HepG2 (cell line): Measurements from ENCODE around the gene AGTPBP1. TPM values are rescaled to one million over a fixed set of nuclear protein-coding genes. Genes with fewer than 3 reads are reported as not detected.
A peak's percentile ranks its signal among the peaks of the same experiment; 100 is the strongest.

Source experiments
- ATAC-seq: fragments of 200-7000 bp; cut with Tn5 transposase; 3 replicates; pipeline ENCODE4 v1.9.1; 2020; ENCODE audit warnings: mild to moderate bottlenecking, moderate library complexity
- BruUV-seq: library from RNA; stranded (reverse); fragments of 400-500 nt; replicated peaks from 2 replicates; lab custom pipeline; 2021; lab: Mats Ljungman, UMichigan
- CTCF ChIA-PET: fragments of 300-600 bp; formaldehyde crosslinking; extraction: SDS; loops from one replicate; lab custom pipeline; 2021; ENCODE audit warnings: low total read pairs, inconsistent platforms, low intra/inter-chr PET ratio; lab: Yijun Ruan, JAX
- POLR2A ChIA-PET: fragments of 350-600 bp; sonication (Branson Sonifier 250); formaldehyde crosslinking; loops from one replicate; lab custom pipeline; 2020; ENCODE audit warnings: antibody characterized with exemption, inconsistent platforms; lab: Yijun Ruan, JAX
- DNase-seq: peaks from one replicate; pipeline ENCODE4 v3.0.0-alpha.2; 2015; ENCODE audit warnings: low spot score
- FAIRE-seq: peaks from 3 replicates; lab custom pipeline; 2011; peaks lifted over from hg19 to GRCh38; lab: Jason Lieb, UNC
- H2AFZ ChIP-seq: one replicate; pipeline ENCODE4 v1.6.1; 2011; ENCODE audit warnings: low read length, inconsistent platforms
- H3K27ac ChIP-seq: fragments of 300-600 bp; 3 replicates; pipeline ENCODE4 v1.8.0; 2011; ENCODE audit warnings: mixed run types, mild to moderate bottlenecking, mixed read lengths, low read length, inconsistent platforms; ENCODE audit not compliant: insufficient read depth; ENCODE audit errors: extremely low read length
- H3K27me3 ChIP-seq, 2 experiments: fragments of 200-600 bp in 1 of 2; 2 replicates in 1 of 2; 3 replicates in 1 of 2; pipeline versions ENCODE4 v1.6.0 to v1.8.0; 2011; ENCODE audit warnings: low read length in 2 of 2, mild to moderate bottlenecking in 2 of 2, moderate library complexity in 2 of 2, inconsistent platforms in 1 of 2; ENCODE audit not compliant: insufficient read depth in 2 of 2, control insufficient read depth in 1 of 2
- H3K36me3 ChIP-seq, 2 experiments: fragments of 200-600 bp in 1 of 2; replicated peaks in 1 of 2; 2 replicates in 1 of 2; 3 replicates in 1 of 2; pipeline versions ENCODE4 v1.5.1 to v1.8.0; 2011; ENCODE audit warnings: low read length in 2 of 2, inconsistent platforms in 1 of 2; ENCODE audit not compliant: insufficient read depth in 2 of 2, control insufficient read depth in 1 of 2
- H3K4me1 ChIP-seq: 2 replicates; pipeline ENCODE4 v1.5.1; 2012; ENCODE audit warnings: low read length, inconsistent platforms; ENCODE audit not compliant: insufficient read depth
- H3K4me2 ChIP-seq: 2 replicates; pipeline ENCODE4 v1.6.0; 2011; ENCODE audit warnings: low read depth, low read length, inconsistent platforms
- H3K4me3 ChIP-seq, 3 experiments: fragments of 200-600 bp in 1 of 3; sonication (generic), shearing (Covaris generic) in 1 of 3; replicated peaks in 1 of 3; 2 replicates each; pipeline ENCODE4 v1.5.1; 2011 to 2016; ENCODE audit warnings: low read length in 3 of 3, inconsistent platforms in 2 of 3, low read depth in 2 of 3, mild to moderate bottlenecking in 2 of 3, control low read depth in 1 of 3, mixed read lengths in 1 of 3; ENCODE audit not compliant: insufficient read depth in 1 of 3
- H3K79me2 ChIP-seq: one replicate; pipeline ENCODE4 v1.6.1; 2011; ENCODE audit warnings: low read length, inconsistent platforms; ENCODE audit not compliant: insufficient read depth
- H3K9ac ChIP-seq: 2 replicates; pipeline ENCODE4 v1.6.0; 2011; ENCODE audit warnings: mild to moderate bottlenecking, low read depth, low read length, inconsistent platforms; ENCODE audit not compliant: insufficient read depth
- H3K9me3 ChIP-seq: 2 replicates; pipeline ENCODE4 v1.5.1; 2012; ENCODE audit warnings: mild to moderate bottlenecking, low read length
- H4K20me1 ChIP-seq: 2 replicates; pipeline ENCODE4 v1.6.0; 2011; ENCODE audit warnings: inconsistent platforms, mild to moderate bottlenecking, low read length, moderate library complexity; ENCODE audit not compliant: insufficient read depth
- DPF2 ChIP-seq: sonication (generic); formaldehyde crosslinking; IDR thresholded peaks from 2 replicates; pipeline ENCODE4 v1.4.0; 2020; ENCODE audit warnings: mild to moderate bottlenecking, low read depth, missing genetic modification reagents, borderline replicate concordance
- EEA1 ChIP-seq: sonication (generic); formaldehyde crosslinking; IDR thresholded peaks from 2 replicates; pipeline ENCODE4 v1.5.1; 2020; ENCODE audit warnings: mild to moderate bottlenecking, missing genetic modification reagents, borderline replicate concordance
- GABPB1 ChIP-seq: IDR thresholded peaks from 2 replicates; pipeline ENCODE4 v1.6.1; 2016; ENCODE audit warnings: mild to moderate bottlenecking, missing genetic modification reagents, moderate library complexity, missing compliant biosample characterization
- MNT ChIP-seq: fragments of 450-650 bp; IDR thresholded peaks from 2 replicates; pipeline ENCODE4 v1.6.1; 2016
- NBN ChIP-seq: fragments of 450-650 bp; conservative IDR thresholded peaks from 2 replicates; pipeline ENCODE4 v1.6.1; 2017
- PHB2 ChIP-seq: fragments of 450-650 bp; IDR thresholded peaks from 2 replicates; pipeline ENCODE4 v1.6.1; 2018; ENCODE audit not compliant: partially characterized antibody
- SYNCRIP ChIP-seq: fragments of 200-400 bp; formaldehyde crosslinking; IDR thresholded peaks from 2 replicates; pipeline ENCODE4 v1.6.1; 2018; ENCODE audit warnings: mild to moderate bottlenecking, low read depth, low read length; ENCODE audit not compliant: insufficient read depth
- ZNF136 ChIP-seq: sonication (generic); formaldehyde crosslinking; IDR thresholded peaks from 2 replicates; pipeline ENCODE4 v1.8.1; 2022; ENCODE audit warnings: low read depth, mild to moderate bottlenecking, moderate library complexity, missing genetic modification reagents
- ZNF337 ChIP-seq: sonication (generic); formaldehyde crosslinking; IDR thresholded peaks from 2 replicates; pipeline ENCODE4 v1.5.1; 2020; ENCODE audit warnings: missing genetic modification reagents, low read depth, mild to moderate bottlenecking, borderline replicate concordance
- ZNF512 ChIP-seq: sonication (generic); formaldehyde crosslinking; IDR thresholded peaks from 2 replicates; pipeline ENCODE4 v1.4.0; 2020; ENCODE audit warnings: mild to moderate bottlenecking, missing genetic modification reagents
- ZNF773 ChIP-seq: sonication (generic); formaldehyde crosslinking; IDR thresholded peaks from 2 replicates; pipeline ENCODE4 v1.4.0; 2020; ENCODE audit warnings: missing genetic modification reagents, borderline replicate concordance
- WGBS: methylation state at CpG from one replicate; pipeline ENCODE4 v1.1.6; 2017; ENCODE audit warnings: low lambda C conversion rate; 5-methylcytosine and 5-hydroxymethylcytosine counted together
- in situ Hi-C: cut with HindIII; loops from 2 replicates; pipeline ENCODE4 v1.10.0; 2017; ENCODE audit warnings: low pct_unique_long_range_greater_than_20kb; ENCODE audit not compliant: extremely low pct_ligation_motif_present
- intact Hi-C: fragments of 100-400 bp; cut with micrococcal nuclease; formaldehyde crosslinking; loops from one replicate; pipeline ENCODE4 v1.10.0; 2022; ENCODE audit not compliant: unreplicated experiment
- polyA plus RNA-seq, 8 experiments: library from polyadenylated mRNA; depleted of rRNA in 3 of 8; stranded (reverse) in 7 of 8; unstranded in 1 of 8; fragments of >200 nt; fragmentation: Illumina TruSeq in 4 of 8; extraction: Trizol in 4 of 8; gene quantifications; 2 replicates each; pipeline versions ENCODE4 v1.2.1 to v1.2.3, GENCODE V29; 2011 to 2016; ENCODE audit warnings: low read depth in 4 of 8, missing spikeins in 1 of 8, mixed read lengths in 1 of 8; ENCODE audit not compliant: insufficient read depth in 1 of 8
- total RNA-seq, 5 experiments: library from RNA; depleted of rRNA; stranded (reverse); fragments of >200 nt; fragmentation: Illumina TruSeq; extraction: Trizol; gene quantifications; 2 replicates each; pipeline ENCODE4 v1.2.3, GENCODE V29; 2016; ENCODE audit warnings: low read depth in 1 of 5

AGTPBP1 gene
- total and polyA plus RNA-seq, 2 of the 13 experiments (the other 11 are each of a cell fraction or from before 2014, with no cell fraction given), result 9.7 to 22.3 TPM

- no peaks in the 10 kb centered on the region for H3K36me3 ChIP-seq
- FAIRE-seq, result no peak
- peaks cover 0 to 34% of the 10 kb centered on the region in 2 experiments; a peak in 4 of 5 replicates for H3K27me3 ChIP-seq
- H3K9ac ChIP-seq, result no peak overlapping the region
- no TSS peak for BruUV-seq
- in situ Hi-C loops (no loop called here), intact Hi-C loops (no loop called here)
- TF ChIP-seq PHB2 (no peak), DPF2 (CRISPR knock-in tag) (no peak), ZNF773 (CRISPR knock-in tag) (no peak), ZNF337 (CRISPR knock-in tag) (no peak), EEA1 (no peak), SYNCRIP (no peak), GABPB1 (no peak)
- no peaks in the 10 kb centered on the region for H4K20me1 ChIP-seq
- DNase-seq, result no peak
- no peak overlapping the region for H3K4me2 ChIP-seq
- H2AFZ ChIP-seq, result no peak overlapping the region
- H3K79me2 ChIP-seq, result no peaks in the 10 kb centered on the region
- H3K4me3 ChIP-seq, result no peak overlapping the region
- H3K27ac ChIP-seq, result no peak overlapping the region
- POLR2A ChIA-PET, result no interaction called here
- WGBS, result no CpG with 5 or more reads among the region's 2 CpGs
- ATAC-seq, result no peak
- no peaks in the 10 kb centered on the region for H3K4me1 ChIP-seq
- CTCF ChIA-PET, result no interaction called here
- H3K9me3 ChIP-seq, result no peaks in the 10 kb centered on the region
Measured at GRCh38 chr9:85524531-85524930, 217.2 kb downstream of the AGTPBP1 start.

GRCh38 chr9:85523202-85523601, 218.6 kb downstream of the AGTPBP1 start:
- no peaks in the 10 kb centered on the region for H3K36me3 ChIP-seq
- peak; percentile 90 for TF ChIP-seq MNT
- TF ChIP-seq ZNF136, result no peak
- TF ChIP-seq ZNF512 (CRISPR knock-in tag), result no peak
- no peak for TF ChIP-seq NBN
- TF ChIP-seq, all 625 proteins: peak for 1
- no peak overlapping the region for H3K4me2 ChIP-seq
- CTCF ChIA-PET, result no interaction called here
- WGBS, result 46% methylated on average over 7 of the region's 9 CpGs
- FAIRE-seq (no peak), ATAC-seq (no peak), DNase-seq (no peak)
- H3K79me2 ChIP-seq, result no peaks in the 10 kb centered on the region
- POLR2A ChIA-PET, result no interaction called here
- intact Hi-C loops, result no loop called here
- H2AFZ ChIP-seq, result no peak overlapping the region
- H3K27ac ChIP-seq, result no peak overlapping the region
- H3K27me3 ChIP-seq, result peaks cover 0 to 37% of the 10 kb centered on the region in 2 experiments; a peak in 4 of 5 replicates
- no TSS peak for BruUV-seq
- H3K4me3 ChIP-seq, result no peak overlapping the region
- H4K20me1 ChIP-seq, result no peaks in the 10 kb centered on the region
- H3K4me1 ChIP-seq, result no peaks in the 10 kb centered on the region
- in situ Hi-C loops, result no loop called here
- no peaks in the 10 kb centered on the region for H3K9me3 ChIP-seq
- no peak overlapping the region for H3K9ac ChIP-seq
